ENCODE data around the gene BCL2.
A peak's percentile ranks its signal among the peaks of the same experiment; 100 is the strongest.

BCL2 gene

GRCh38 chr18:63182310-63182772 lies 137.2 kb downstream of the BCL2 start:
- peaks cover 40% of the 10 kb centered on the region for H4K20me1 ChIP-seq
- H3K9me3 ChIP-seq, result no peaks in the 10 kb centered on the region
- TF ChIP-seq Cebpa-rat (IDR thresholded peaks at IDR 0.05), result no peak
- H3K4me3 ChIP-seq, result no peak overlapping the region
- peak overlapping the region; percentile 71 for H3K27ac ChIP-seq
- H3K27me3 ChIP-seq, result no peaks in the 10 kb centered on the region
- H3K36me3 ChIP-seq, result peaks cover 33% of the 10 kb centered on the region; the same call in 1 of the 2 replicates
- no peak overlapping the region for H3K9ac ChIP-seq
- peaks cover 88% of the 10 kb centered on the region for H3K4me1 ChIP-seq
- peak overlapping the region; percentile 78 for H3K4me2 ChIP-seq

GRCh38 chr18:63181706-63182309 lies 137.8 kb downstream of the BCL2 start:
- H3K27me3 ChIP-seq, result no peaks in the 10 kb centered on the region
- peak overlapping the region; percentile 78 for H3K4me2 ChIP-seq
- H3K9me3 ChIP-seq, result no peaks in the 10 kb centered on the region
- no peak overlapping the region for H3K9ac ChIP-seq
- no peak for TF ChIP-seq Cebpa-rat (IDR thresholded peaks at IDR 0.05)
- H3K27ac ChIP-seq, result peak overlapping the region; percentile 71
- peaks cover 32% of the 10 kb centered on the region; the same call in 1 of the 2 replicates for H3K36me3 ChIP-seq
- peaks cover 40% of the 10 kb centered on the region for H4K20me1 ChIP-seq
- H3K4me3 ChIP-seq, result no peak overlapping the region
- H3K4me1 ChIP-seq, result peaks cover 88% of the 10 kb centered on the region

GRCh38 chr18:63180971-63181376 lies 138.6 kb downstream of the BCL2 start:
- Histone ChIP-seq H3K4me3 (no peak overlapping the region), H3K27ac (0 out of 2 replicates have a peak overlapping the region, but pooled peaks have one; percentile 26), H3K4me1 (peaks cover 82% of the 10 kb centered on the region), H3K9ac (no peak overlapping the region), H3K9me3 (no peaks in the 10 kb centered on the region), H3K4me2 (no peak overlapping the region), H3K36me3 (peaks cover 31% of the 10 kb centered on the region; the same call in 1 of the 2 replicates), H4K20me1 (peaks cover 40% of the 10 kb centered on the region), H3K27me3 (no peaks in the 10 kb centered on the region)
- no peak for TF ChIP-seq Cebpa-rat (IDR thresholded peaks at IDR 0.05)

- Histone ChIP-seq H3K4me2 (no peak overlapping the region), H3K36me3 (peaks cover 32% of the 10 kb centered on the region; the same call in 1 of the 2 replicates), H3K27me3 (no peaks in the 10 kb centered on the region), H3K9ac (no peak overlapping the region), H3K4me3 (no peak overlapping the region), H3K4me1 (peaks cover 87% of the 10 kb centered on the region), H3K9me3 (no peaks in the 10 kb centered on the region), H3K27ac (0 out of 2 replicates have a peak overlapping the region, but pooled peaks have one; percentile 26), H4K20me1 (peaks cover 40% of the 10 kb centered on the region)
- no peak for TF ChIP-seq Cebpa-rat (IDR thresholded peaks at IDR 0.05)
Measured at GRCh38 chr18:63180321-63180720, 139.2 kb downstream of the BCL2 start.

- 0 out of 2 replicates have a peak overlapping the region, but pooled peaks have one; percentile 13 for H3K9ac ChIP-seq
- no peak overlapping the region for H3K4me3 ChIP-seq
- H3K27me3 ChIP-seq, result no peaks in the 10 kb centered on the region
- peaks cover 82% of the 10 kb centered on the region for H3K4me1 ChIP-seq
- peak overlapping the region; percentile 64 for H3K4me2 ChIP-seq
- peaks cover 39% of the 10 kb centered on the region for H4K20me1 ChIP-seq
- no peak for TF ChIP-seq Cebpa-rat (IDR thresholded peaks at IDR 0.05)
- no peaks in the 10 kb centered on the region for H3K9me3 ChIP-seq
- H3K36me3 ChIP-seq, result peaks cover 29% of the 10 kb centered on the region; the same call in 1 of the 2 replicates
- H3K27ac ChIP-seq, result peak overlapping the region; percentile 74
Measured at GRCh38 chr18:63179422-63179821, 140.1 kb downstream of the BCL2 start.

- Histone ChIP-seq H4K20me1 (peaks cover 34% of the 10 kb centered on the region), H3K9me3 (no peaks in the 10 kb centered on the region), H3K36me3 (peaks cover 26% of the 10 kb centered on the region; the same call in 1 of the 2 replicates), H3K4me1 (peaks cover 80% of the 10 kb centered on the region), H3K27me3 (no peaks in the 10 kb centered on the region), H3K4me3 (no peak overlapping the region), H3K4me2 (peak overlapping the region; percentile 64), H3K27ac (peak overlapping the region; percentile 74), H3K9ac (0 out of 2 replicates have a peak overlapping the region, but pooled peaks have one; percentile 13)
- no peak for TF ChIP-seq Cebpa-rat (IDR thresholded peaks at IDR 0.05)
Measured at GRCh38 chr18:63178971-63179370, 140.6 kb downstream of the BCL2 start.

- TF ChIP-seq Cebpa-rat (IDR thresholded peaks at IDR 0.05), result peak; percentile 97
- Histone ChIP-seq H3K36me3 (peaks cover 26% of the 10 kb centered on the region; the same call in 1 of the 2 replicates), H3K27me3 (no peaks in the 10 kb centered on the region), H3K27ac (peak overlapping the region; percentile 74), H3K4me2 (peak overlapping the region; percentile 64), H3K9ac (0 out of 2 replicates have a peak overlapping the region, but pooled peaks have one; percentile 2), H3K9me3 (no peaks in the 10 kb centered on the region), H3K4me1 (peaks cover 80% of the 10 kb centered on the region), H4K20me1 (peaks cover 26% of the 10 kb centered on the region; the same call in 1 of the 2 replicates), H3K4me3 (no peak overlapping the region)
Measured at GRCh38 chr18:63177919-63178821, 141.4 kb downstream of the BCL2 start.

- H3K36me3 ChIP-seq, result peaks cover 31% of the 10 kb centered on the region; the same call in 1 of the 2 replicates
- peak overlapping the region; percentile 64 for H3K4me2 ChIP-seq
- H3K4me1 ChIP-seq, result peaks cover 73% of the 10 kb centered on the region
- TF ChIP-seq Cebpa-rat (IDR thresholded peaks at IDR 0.05), result no peak
- peaks cover 17% of the 10 kb centered on the region; the same call in 1 of the 2 replicates for H4K20me1 ChIP-seq
- no peaks in the 10 kb centered on the region for H3K27me3 ChIP-seq
- H3K9ac ChIP-seq, result no peak overlapping the region
- H3K4me3 ChIP-seq, result no peak overlapping the region
- peak overlapping the region; percentile 74 for H3K27ac ChIP-seq
- no peaks in the 10 kb centered on the region for H3K9me3 ChIP-seq
Measured at GRCh38 chr18:63177259-63177658, 142.3 kb downstream of the BCL2 start.

GRCh38 chr18:63175264-63175663 lies 144.3 kb downstream of the BCL2 start:
- no peak overlapping the region for H3K27ac ChIP-seq
- peaks cover 54% of the 10 kb centered on the region for H3K4me1 ChIP-seq
- H3K27me3 ChIP-seq, result no peaks in the 10 kb centered on the region
- peaks cover 27% of the 10 kb centered on the region for H3K36me3 ChIP-seq
- H3K4me3 ChIP-seq, result no peak overlapping the region
- H3K4me2 ChIP-seq, result no peak overlapping the region
- no peaks in the 10 kb centered on the region for H4K20me1 ChIP-seq
- TF ChIP-seq Cebpa-rat (IDR thresholded peaks at IDR 0.05), result no peak
- no peaks in the 10 kb centered on the region for H3K9me3 ChIP-seq
- H3K9ac ChIP-seq, result no peak overlapping the region
